Testis (tissue), 3 donors: Measurements from ENCODE around the gene C3orf20. TPM values are rescaled to one million over a fixed set of nuclear protein-coding genes. Genes with fewer than 3 reads are reported as not detected.

Experiments
- DNase-seq: peaks from one replicate; pipeline ENCODE4 v3.0.0-alpha.2; 2019
- H3K27ac ChIP-seq, 2 donors: fragments of 200-600 bp; sonication (generic); one replicate each; pipeline ENCODE4 v1.5.1; 2019
- H3K27me3 ChIP-seq: fragments of 200-600 bp; sonication (generic); one replicate; pipeline ENCODE4 v1.5.1; 2019
- H3K36me3 ChIP-seq: fragments of 200-600 bp; sonication (generic); one replicate; pipeline ENCODE4 v1.5.1; 2017; ENCODE audit warnings: low read depth; ENCODE audit errors: missing control alignments
- H3K4me1 ChIP-seq: fragments of 200-600 bp; sonication (generic); one replicate; pipeline ENCODE4 v1.5.1; 2019
- H3K4me3 ChIP-seq, 2 donors: fragments of 200-600 bp; sonication (generic); one replicate each; pipeline ENCODE4 v1.5.1; 2017 to 2019
- H3K9me3 ChIP-seq: fragments of 200-600 bp; sonication (generic); one replicate; pipeline ENCODE4 v1.5.1; 2017
- CTCF ChIP-seq, 3 experiments: fragments of 450-650 bp in 2 of 3; fragments of 200-600 bp in 1 of 3; sonication (generic) in 1 of 3; IDR thresholded peaks; one replicate each; pipeline ENCODE4 v1.5.1; 2016 to 2019; ENCODE audit warnings: antibody characterized with exemption in 3 of 3, mild to moderate bottlenecking in 2 of 3, moderate library complexity in 1 of 3
- POLR2A ChIP-seq: fragments of 450-650 bp; IDR thresholded peaks from one replicate; pipeline ENCODE4 v1.6.1; 2017; ENCODE audit warnings: antibody characterized with exemption, mild to moderate bottlenecking, moderate library complexity
- WGBS, 2 donors: methylation state at CpG; one replicate each; pipeline ENCODE4 v1.1.5; 2018; 5-methylcytosine and 5-hydroxymethylcytosine counted together
- intact Hi-C: fragments of 100-400 bp; cut with DNase I; formaldehyde crosslinking; loops from one replicate; pipeline ENCODE4 v1.15.1; 2023; ENCODE audit warnings: low total_unique reads
- polyA plus RNA-seq: library from polyadenylated mRNA; stranded (reverse); fragments of 350-450 nt; fragmentation: Illumina TruSeq; extraction: RNeasy Lipid Tissue Mini Kit (QIAGEN cat#74804); gene quantifications from one replicate; pipeline ENCODE4 v1.2.3, GENCODE V29; 2014; ENCODE audit warnings: low read depth, low replicate concordance; ENCODE audit not compliant: insufficient read depth
- total RNA-seq, 2 donors: library from RNA; depleted of rRNA; stranded (reverse); fragments of >200 nt; gene quantifications; one replicate each; pipeline ENCODE4 v1.2.3, GENCODE V29; 2016

C3orf20 gene
- total and polyA plus RNA-seq, 3 donors from 2014 or later, result 3.8 to 16.5 (median 11.0) TPM

GRCh38 chr3:14633417-14633816 is 41.5 kb upstream of the C3orf20 start:
- Histone ChIP-seq H3K36me3 (no peaks in the 10 kb centered on the region), H3K4me1 (no peaks in the 10 kb centered on the region), H3K4me3 (no peak overlapping the region), H3K9me3 (no peaks in the 10 kb centered on the region), H3K27me3 (no peaks in the 10 kb centered on the region), H3K27ac (no peak overlapping the region)
- 82 to 88% methylated on average over 5 to 6 of the region's 6 CpGs for whole genome bisulfite sequencing, 2 donors
- TF ChIP-seq POLR2A (no peak), CTCF (IDR thresholded peaks at IDR 0.05) (no peak)
- intact Hi-C loops, result no loop called here
- DNase-seq, result no peak

- no peaks in the 10 kb centered on the region for H3K27me3 ChIP-seq
- TF ChIP-seq CTCF (IDR thresholded peaks at IDR 0.05) (peak in 2 of 3 experiments; percentile 54 to 84), POLR2A (no peak)
- 54% methylated on average over 8 of the region's 8 CpGs for WGBS, 2 donors
- H3K36me3 ChIP-seq, result no peaks in the 10 kb centered on the region
- intact Hi-C loops, result no loop called here
- peak; percentile 74 for DNase-seq
- no peaks in the 10 kb centered on the region for H3K4me1 ChIP-seq
- H3K27ac ChIP-seq, result no peak overlapping the region
- no peaks in the 10 kb centered on the region for H3K9me3 ChIP-seq
- H3K4me3 ChIP-seq, result no peak overlapping the region
Observed at GRCh38 chr3:14633819-14634424, 41.0 kb upstream of the C3orf20 start.

- H3K4me3 ChIP-seq, result no peak overlapping the region
Observed at GRCh38 chr3:14634763-14635400, 40.1 kb upstream of the C3orf20 start.

GRCh38 chr3:14636496-14637087 is 38.3 kb upstream of the C3orf20 start:
- WGBS, 2 donors, result 60 to 74% methylated on average over 4 of the region's 4 CpGs
- intact Hi-C loops, result no loop called here
- Histone ChIP-seq H3K4me3 (no peak overlapping the region), H3K27ac (no peak overlapping the region), H3K9me3 (no peaks in the 10 kb centered on the region), H3K4me1 (no peaks in the 10 kb centered on the region), H3K27me3 (no peaks in the 10 kb centered on the region), H3K36me3 (no peaks in the 10 kb centered on the region)
- TF ChIP-seq CTCF (IDR thresholded peaks at IDR 0.05), result no peak
- no peak for TF ChIP-seq POLR2A
- DNase-seq, result no peak

More at GRCh38 chr3:14634763-14635400, 40.1 kb upstream of the C3orf20 start:
- 84 to 86% methylated on average over 4 of the region's 4 CpGs for WGBS, 2 donors
- H3K4me1 ChIP-seq, result no peaks in the 10 kb centered on the region
- H3K36me3 ChIP-seq, result no peaks in the 10 kb centered on the region
- H3K27ac ChIP-seq, result no peak overlapping the region
- H3K27me3 ChIP-seq, result no peaks in the 10 kb centered on the region
- TF ChIP-seq POLR2A (no peak), CTCF (IDR thresholded peaks at IDR 0.05) (no peak)
- DNase-seq, result no peak
- H3K9me3 ChIP-seq, result no peaks in the 10 kb centered on the region
- intact Hi-C loops, result no loop called here
